PC-3 (cell line): ENCODE measurements around the gene SKIC2. TPM values are rescaled to one million over a fixed set of nuclear protein-coding genes. Genes with fewer than 3 reads are reported as not detected.

Experiments
- ATAC-seq: fragments of 200-7000 bp; cut with Tn5 transposase; 2 replicates; pipeline ENCODE4 v1.9.1; 2020; ENCODE audit warnings: mild to moderate bottlenecking, moderate library complexity
- BruUV-seq: library from RNA; stranded (reverse); fragments of 400-500 nt; replicated peaks from 2 replicates; lab custom pipeline; 2021; lab: Mats Ljungman, UMichigan
- CTCF ChIA-PET: fragments of 300-600 bp; sonication (Branson Sonifier 250); formaldehyde crosslinking; loops from one replicate; lab custom pipeline; 2022; ENCODE audit warnings: antibody characterized with exemption; lab: Charles Lee
- POLR2A ChIA-PET: fragments of 300-600 bp; sonication (Branson Sonifier 250); formaldehyde crosslinking; loops from one replicate; lab custom pipeline; 2022; ENCODE audit warnings: antibody characterized with exemption; ENCODE audit not compliant: unreplicated experiment; lab: Charles Lee
- DNase-seq: peaks from one replicate; pipeline ENCODE4 v3.0.0-alpha.2; 2015
- H2AFZ ChIP-seq: fragments of 300-600 bp; sonication (generic); 2 replicates; pipeline ENCODE4 v1.6.0; 2016; ENCODE audit warnings: antibody characterized with exemption, low read length
- H3F3A ChIP-seq: fragments of 300-600 bp; sonication (generic); one replicate; pipeline ENCODE4 v1.6.0; 2017; ENCODE audit warnings: antibody characterized with exemption, low read length, control low read depth, mild to moderate bottlenecking; ENCODE audit not compliant: unreplicated experiment
- H3K27ac ChIP-seq: fragments of 300-600 bp; sonication (generic); 2 replicates; pipeline ENCODE4 v1.5.1; 2016; ENCODE audit warnings: mild to moderate bottlenecking, low read length
- H3K27me3 ChIP-seq: fragments of 300-600 bp; sonication (generic); 2 replicates; pipeline ENCODE4 v1.6.1; 2016; ENCODE audit warnings: low read length, mixed read lengths
- H3K36me3 ChIP-seq: fragments of 300-600 bp; sonication (generic); 2 replicates; pipeline ENCODE4 v1.6.1; 2016; ENCODE audit warnings: low read depth, mixed run types, low read length, mixed read lengths
- H3K4me1 ChIP-seq: fragments of 300-600 bp; sonication (generic); 2 replicates; pipeline ENCODE4 v1.5.1; 2016; ENCODE audit warnings: low read length; ENCODE audit not compliant: insufficient read depth
- H3K4me2 ChIP-seq: fragments of 300-600 bp; sonication (generic); 2 replicates; pipeline ENCODE4 v1.6.0; 2016; ENCODE audit warnings: low read length
- H3K4me3 ChIP-seq: fragments of 300-600 bp; sonication (generic); 2 replicates; pipeline ENCODE4 v1.5.1; 2016; ENCODE audit warnings: mild to moderate bottlenecking, low read length, mixed read lengths
- H3K79me2 ChIP-seq: fragments of 300-600 bp; sonication (generic); 2 replicates; pipeline ENCODE4 v1.6.1; 2017; ENCODE audit warnings: low read length, mixed read lengths
- H3K9ac ChIP-seq: fragments of 300-600 bp; sonication (generic); 2 replicates; pipeline ENCODE4 v1.6.0; 2016; ENCODE audit warnings: mild to moderate bottlenecking, low read length
- H3K9me2 ChIP-seq: fragments of 300-600 bp; sonication (generic); replicated peaks from 2 replicates; pipeline ENCODE4 v1.6.1; 2016; ENCODE audit warnings: mixed run types, low read length, mixed read lengths
- H3K9me3 ChIP-seq: fragments of 300-600 bp; sonication (generic); 2 replicates; pipeline ENCODE4 v1.6.1; 2016; ENCODE audit warnings: low read length, mixed read lengths
- H4K20me1 ChIP-seq: fragments of 300-600 bp; sonication (generic); 2 replicates; pipeline ENCODE4 v1.6.1; 2016; ENCODE audit warnings: low read length, mixed read lengths
- CTCF ChIP-seq: fragments of 300-600 bp; sonication (generic); conservative IDR thresholded peaks from 2 replicates; pipeline ENCODE4 v1.5.1; 2017; ENCODE audit warnings: antibody characterized with exemption, low read depth, mild to moderate bottlenecking, low read length
- EZH2 ChIP-seq: fragments of 300-600 bp; sonication (generic); IDR thresholded peaks from one replicate; pipeline ENCODE4 v1.6.1; 2017; ENCODE audit warnings: antibody characterized with exemption, mild to moderate bottlenecking, low read length; ENCODE audit not compliant: unreplicated experiment
- EZH2phosphoT487 ChIP-seq: fragments of 300-600 bp; sonication (generic); IDR thresholded peaks from 2 replicates; pipeline ENCODE4 v1.6.1; 2018; ENCODE audit warnings: mild to moderate bottlenecking, antibody characterized with exemption, low read length, borderline replicate concordance
- intact Hi-C: fragments of 100-400 bp; cut with micrococcal nuclease; formaldehyde crosslinking; loops from 2 replicates; pipeline ENCODE4 v1.9.0; 2023
- total RNA-seq: library from RNA; depleted of rRNA; stranded (reverse); fragments of >200 nt; gene quantifications from 2 replicates; pipeline ENCODE4 v1.2.3, GENCODE V29; 2014

The SKIC2 gene
- total RNA-seq, 1 experiment from 2014 or later, result 81.9 TPM

GRCh38 chr6:31948753-31949413, 10.1 kb upstream of the SKIC2 start:
- CTCF ChIA-PET, result no interaction called here

GRCh38 chr6:31949926-31950548, 8.9 kb upstream of the SKIC2 start:
- DNase-seq, result no peak
- H3K4me3 ChIP-seq, result no peak overlapping the region
- H3F3A ChIP-seq, result no peaks in the 10 kb centered on the region
- peaks cover 32% of the 10 kb centered on the region for H3K36me3 ChIP-seq
- no peaks in the 10 kb centered on the region for H3K9me2 ChIP-seq
- ChIA-PET CTCF (no interaction called here), POLR2A (no interaction called here)
- peaks cover 19% of the 10 kb centered on the region for H3K4me1 ChIP-seq
- intact Hi-C loops, result no loop called here
- no peaks in the 10 kb centered on the region for H3K79me2 ChIP-seq
- no peak for ATAC-seq
- H2AFZ ChIP-seq, result no peak overlapping the region
- no peak for TF ChIP-seq EZH2phosphoT487
- TF ChIP-seq EZH2, result no peak
- TF ChIP-seq CTCF, result no peak
- H3K27ac ChIP-seq, result no peak overlapping the region
- no peaks in the 10 kb centered on the region for H3K27me3 ChIP-seq
- no peak overlapping the region for H3K4me2 ChIP-seq
- BruUV-seq, result no TSS peak
- no peaks in the 10 kb centered on the region for H4K20me1 ChIP-seq
- no peaks in the 10 kb centered on the region for H3K9me3 ChIP-seq
- H3K9ac ChIP-seq, result no peak overlapping the region

More at GRCh38 chr6:31948753-31949413, 10.1 kb upstream of the SKIC2 start:
- Histone ChIP-seq H3K9me3 (no peaks in the 10 kb centered on the region), H3F3A (no peaks in the 10 kb centered on the region), H3K36me3 (peaks cover 21% of the 10 kb centered on the region), H3K9me2 (no peaks in the 10 kb centered on the region), H4K20me1 (no peaks in the 10 kb centered on the region), H3K4me1 (peaks cover 23% of the 10 kb centered on the region), H3K79me2 (no peaks in the 10 kb centered on the region), H3K4me3 (no peak overlapping the region), H3K4me2 (no peak overlapping the region), H3K27ac (peak overlapping the region; percentile 4), H2AFZ (no peak overlapping the region), H3K27me3 (no peaks in the 10 kb centered on the region), H3K9ac (no peak overlapping the region)
- TF ChIP-seq CTCF, result no peak
- TF ChIP-seq EZH2phosphoT487, result no peak
- TF ChIP-seq EZH2, result no peak
- DNase-seq (peak; percentile 49), ATAC-seq (peak; percentile 11; the same call in 1 of the 2 replicates)
- intact Hi-C loops, result no loop called here
- BruUV-seq, result TSS peak; percentile 6
- POLR2A ChIA-PET, result no interaction called here
